Muscle of arm (tissue), 14 donors: Measurements from ENCODE around the gene CCDC78. TPM values are rescaled to one million over a fixed set of nuclear protein-coding genes. Genes with fewer than 3 reads are reported as not detected.

Experiments used
- DNase-seq: peaks from one replicate; pipeline ENCODE4 v3.0.0-alpha.2; 2013
- long read RNA-seq, 11 donors: transcript quantifications; one replicate each; lab custom pipeline, GENCODE V29; 2026
- polyA plus RNA-seq, 12 donors: library from polyadenylated mRNA; unstranded; fragments of 120-200 nt; gene quantifications; one replicate each; pipeline ENCODE4 v1.2.1, GENCODE V29; 2013; ENCODE audit not compliant: insufficient read length in 12 of 12

The CCDC78 gene
- 1 to 10 TPM in 3 of 12 donors, under 1 TPM in 7, not detected in 2; 0.58 to 1.5 (median 0.86) TPM for polyA plus RNA-seq
- long read RNA-seq, donor 1, partial matches to known transcripts, result 7 of 7 reads
- long read RNA-seq, donor 1, other reads (novel, unspliced or antisense), result 0 of 7 reads
- long read RNA-seq, donor 2, result 0 reads
- long read RNA-seq, donor 3, result 0 reads
- long read RNA-seq, donor 4, result 0 reads
- long read RNA-seq, donor 5, result 0 reads
- long read RNA-seq, donor 6, result 0 reads
- long read RNA-seq, donor 7, result 0 reads
- long read RNA-seq, donor 8, result 0 reads
- long read RNA-seq, donor 9, result 0 reads
- long read RNA-seq, donor 10, result 0 reads
- long read RNA-seq, donor 11, result 0 reads

- DNase-seq, result no peak
These were observed at the start of gene CCDC78, which contains the start of gene HAGHL for GRCh38 chr16:726438-727290. CCDC78 (minus strand) TSS chr16:726443; CDS start chr16:726367, 76 bp downstream. HAGHL (plus strand) TSS chr16:727106; CDS start chr16:727510, 404 bp downstream.

- DNase-seq, result no peak
These were observed 49.1 kb upstream of the CCDC78 start for GRCh38 chr16:775236-775796.

- no peak for DNase-seq
These were observed 48.1 kb upstream of the CCDC78 start for GRCh38 chr16:774086-775001.

- DNase-seq, result no peak
These were observed 46.7 kb upstream of the CCDC78 start for GRCh38 chr16:772959-773358.

- no peak for DNase-seq
These were observed 44.2 kb upstream of the CCDC78 start for GRCh38 chr16:770411-770810.

- no peak for DNase-seq
These were observed 43.7 kb upstream of the CCDC78 start for GRCh38 chr16:769934-770333.

GRCh38 chr16:769184-769784, 43.0 kb upstream of the CCDC78 start:
- no peak for DNase-seq

GRCh38 chr16:768428-768827, 42.2 kb upstream of the CCDC78 start:
- DNase-seq, result no peak

GRCh38 chr16:767743-768235, 41.5 kb upstream of the CCDC78 start:
- no peak for DNase-seq

- no peak for DNase-seq
These were observed 40.8 kb upstream of the CCDC78 start for GRCh38 chr16:766820-767640.

GRCh38 chr16:766008-766819, 40.0 kb upstream of the CCDC78 start:
- DNase-seq, result no peak

GRCh38 chr16:765488-765865, 39.2 kb upstream of the CCDC78 start:
- no peak for DNase-seq

- DNase-seq, result no peak
These were observed 38.7 kb upstream of the CCDC78 start for GRCh38 chr16:764848-765487.

GRCh38 chr16:764184-764750, 38.0 kb upstream of the CCDC78 start:
- DNase-seq, result no peak

- DNase-seq, result no peak
These were observed 37.3 kb upstream of the CCDC78 start for GRCh38 chr16:763369-764183.

- DNase-seq, result no peak
These were observed 36.5 kb upstream of the CCDC78 start for GRCh38 chr16:762595-763268.
